GM12891 (cell line): ENCODE data around the gene SASH1.

Source experiments
- PAX5 ChIP-seq: IDR thresholded peaks from 2 replicates; pipeline ENCODE4 v1.6.1; 2011; ENCODE audit warnings: low read length, moderate library complexity, mild to moderate bottlenecking; ENCODE audit not compliant: insufficient read depth, severe bottlenecking
- POLR2A ChIP-seq: IDR thresholded peaks from 2 replicates; pipeline ENCODE4 v1.6.1; 2011; ENCODE audit warnings: low read depth, low read length, control low read depth
- POLR2AphosphoS5 ChIP-seq: IDR thresholded peaks from 2 replicates; pipeline ENCODE4 v1.6.1; 2011; ENCODE audit warnings: low read depth, low read length, control low read depth
- POU2F2 ChIP-seq: IDR thresholded peaks from 2 replicates; pipeline ENCODE4 v1.6.1; 2011; ENCODE audit warnings: low read depth, mild to moderate bottlenecking, control low read depth, low read length, moderate library complexity
- SPI1 ChIP-seq: IDR thresholded peaks from 2 replicates; pipeline ENCODE4 v1.6.1; 2011; ENCODE audit warnings: low read depth, low read length, control low read depth
- TAF1 ChIP-seq: IDR thresholded peaks from 2 replicates; pipeline ENCODE4 v1.6.1; 2011; ENCODE audit warnings: low read depth, low read length, control low read depth

GRCh38 chr6:148396411-148396810 is 53.8 kb downstream of the SASH1 start:
- TF ChIP-seq POLR2A (no peak), TAF1 (no peak), POLR2AphosphoS5 (no peak), PAX5 (no peak), POU2F2 (no peak), SPI1 (no peak)
